ENCODE data around the gene ZC2HC1B. TPM values are rescaled to one million over a fixed set of nuclear protein-coding genes. Genes with fewer than 3 reads are reported as not detected.

The ZC2HC1B gene
- total and polyA plus RNA-seq, 2 of the 8 experiments (the other 6 are each of a cell fraction or from before 2014, with no cell fraction given), result not detected

GRCh38 chr6:143976806-143977349, 112.6 kb downstream of the ZC2HC1B start (continued):
- no peak for TF ChIP-seq TBP (IDR thresholded peaks at IDR 0.05; ENCODE audit: low read depth, low read length)
